T-helper 17 cell (primary cell): Measurements from ENCODE around the gene DHRS12. TPM values are rescaled to one million over a fixed set of nuclear protein-coding genes. Genes with fewer than 3 reads are reported as not detected.

Experiments used
- ATAC-seq: fragments of 150-1000 bp; cut with Tn5 transposase; 2 replicates; pipeline ENCODE4 v1.10.0; 2021; ENCODE audit warnings: mild to moderate bottlenecking, moderate library complexity
- DNase-seq, 3 donors: peaks; one replicate each; pipeline versions ENCODE4 v3.0.0 to v3.0.0-alpha.2; 2020 to 2021
- H3K9me3 ChIP-seq: one replicate; pipeline ENCODE4 v1.7.0; 2013; ENCODE audit warnings: low read length, mild to moderate bottlenecking; ENCODE audit not compliant: control insufficient read depth, poor library complexity, severe bottlenecking
- H3K27ac Mint-ChIP-seq: one replicate; pipeline ENCODE4 v1.8.0; 2022; ENCODE audit warnings: mild to moderate bottlenecking, moderate library complexity, mixed read lengths
- H3K27me3 Mint-ChIP-seq: one replicate; pipeline ENCODE4 v1.8.0; 2022; ENCODE audit warnings: mixed read lengths
- H3K36me3 Mint-ChIP-seq: one replicate; pipeline ENCODE4 v1.8.0; 2022; ENCODE audit warnings: low read depth, mixed read lengths
- H3K4me1 Mint-ChIP-seq: one replicate; pipeline ENCODE4 v1.8.0; 2022; ENCODE audit warnings: mild to moderate bottlenecking, mixed read lengths
- H3K4me3 Mint-ChIP-seq: one replicate; pipeline ENCODE4 v1.8.0; 2022; ENCODE audit warnings: mild to moderate bottlenecking, moderate library complexity, mixed read lengths
- total RNA-seq, 4 donors: library from RNA in 2 of 4; stranded (reverse) in 2 of 4; gene quantifications; one replicate each; pipeline ENCODE4 v1.2.3 and lab custom pipeline; 2022 to 2026

Gene DHRS12
- total RNA-seq, 2 donors from 2014 or later: 18.1 to 23.1 TPM

DNA sequence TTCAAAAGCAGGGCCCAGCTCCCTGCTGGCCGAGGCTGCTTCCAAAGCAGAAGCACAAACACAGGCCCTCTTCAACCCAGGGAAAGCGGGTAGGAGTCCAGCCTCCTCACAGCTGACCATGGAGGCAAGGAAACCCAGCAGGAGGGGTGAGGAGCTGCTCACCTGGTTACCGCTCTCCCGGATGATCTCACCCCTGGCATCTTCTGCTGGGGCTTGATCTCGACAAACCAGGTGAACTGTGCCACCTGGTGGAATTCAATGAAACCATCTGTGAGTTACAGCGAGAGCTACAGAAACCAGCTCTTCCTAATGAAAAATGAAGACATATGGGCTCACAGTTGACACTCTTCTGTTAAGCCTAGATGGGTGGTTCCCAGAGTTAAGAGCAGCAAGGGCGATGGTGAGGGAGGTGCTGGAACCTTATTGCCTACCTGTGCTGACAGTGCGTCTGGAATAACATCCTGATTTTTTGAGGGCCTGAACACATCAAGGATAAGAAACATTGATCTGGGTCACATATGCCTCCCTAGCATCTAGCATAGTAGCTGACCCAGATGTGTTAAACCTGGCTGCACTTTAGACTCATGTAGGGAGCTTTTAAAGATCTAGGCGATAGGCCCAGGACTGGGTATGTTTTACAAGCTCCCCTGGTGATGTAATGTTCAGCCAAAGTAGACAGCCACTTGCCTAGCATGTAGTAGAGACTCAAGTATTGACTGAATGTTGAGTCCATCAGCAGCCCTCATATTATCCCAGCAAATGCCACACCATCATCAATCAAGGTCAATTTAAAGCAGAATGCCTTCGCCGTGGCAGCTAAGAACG lies 6.1 kb downstream of the DHRS12 start:
- peaks cover 4% of the 10 kb centered on the region for H3K36me3 Mint-ChIP-seq
- H3K4me3 Mint-ChIP-seq: no peak overlapping the region
- H3K27ac Mint-ChIP-seq: peak overlapping the region; percentile 93
- peaks cover 34% of the 10 kb centered on the region for H3K4me1 Mint-ChIP-seq
- ATAC-seq (peak; percentile 38), DNase-seq (peak in 2 of 3 donors; percentile 38 to 45)
- no peaks in the 10 kb centered on the region for H3K27me3 Mint-ChIP-seq
- no peaks in the 10 kb centered on the region for H3K9me3 ChIP-seq

DNA sequence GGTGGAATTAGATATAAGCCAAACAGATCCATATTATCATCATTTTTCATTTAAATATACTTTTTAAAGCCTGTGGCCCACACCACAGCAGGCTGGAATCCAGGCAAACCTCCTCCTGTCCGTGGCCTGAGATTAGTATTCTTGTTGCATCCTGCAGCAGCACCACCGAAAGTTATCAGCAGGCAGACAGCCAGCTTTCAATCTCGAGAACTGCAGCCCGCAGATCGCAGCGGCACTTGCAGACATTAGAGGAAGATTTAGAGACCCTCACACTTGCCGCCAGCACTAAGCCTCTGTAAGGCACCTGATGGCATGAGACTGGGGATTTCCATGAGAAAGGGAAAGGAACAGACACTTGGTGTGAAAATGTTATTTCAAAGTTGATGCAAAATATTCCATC lies 7.4 kb downstream of the DHRS12 start:
- Mint-ChIP-seq H3K27me3 (no peaks in the 10 kb centered on the region), H3K27ac (no peak overlapping the region), H3K36me3 (peaks cover 2% of the 10 kb centered on the region), H3K4me1 (peaks cover 25% of the 10 kb centered on the region), H3K4me3 (no peak overlapping the region)
- DNase-seq: no peak
- H3K9me3 ChIP-seq: no peaks in the 10 kb centered on the region
- ATAC-seq: no peak

DNA sequence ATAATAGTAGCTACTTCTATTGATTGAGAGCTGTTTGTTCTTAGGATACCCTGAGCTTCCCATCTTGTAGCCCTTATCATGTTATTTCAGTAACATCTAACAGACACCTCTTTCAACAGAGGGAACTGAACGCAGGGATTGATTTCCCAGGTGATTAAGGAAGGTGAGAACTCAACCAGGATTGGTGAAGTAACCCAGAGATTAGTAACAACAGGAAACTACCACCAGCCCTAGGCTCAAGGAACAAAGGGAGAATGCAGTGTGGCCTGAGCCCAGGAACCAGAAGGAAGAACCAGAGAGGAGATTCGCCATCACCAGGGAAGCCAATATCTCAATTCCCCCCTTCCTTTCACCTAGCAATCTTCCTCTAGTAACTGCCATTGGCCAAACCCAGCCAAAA lies 8.5 kb downstream of the DHRS12 start:
- H3K4me3 Mint-ChIP-seq: no peak overlapping the region

DNA sequence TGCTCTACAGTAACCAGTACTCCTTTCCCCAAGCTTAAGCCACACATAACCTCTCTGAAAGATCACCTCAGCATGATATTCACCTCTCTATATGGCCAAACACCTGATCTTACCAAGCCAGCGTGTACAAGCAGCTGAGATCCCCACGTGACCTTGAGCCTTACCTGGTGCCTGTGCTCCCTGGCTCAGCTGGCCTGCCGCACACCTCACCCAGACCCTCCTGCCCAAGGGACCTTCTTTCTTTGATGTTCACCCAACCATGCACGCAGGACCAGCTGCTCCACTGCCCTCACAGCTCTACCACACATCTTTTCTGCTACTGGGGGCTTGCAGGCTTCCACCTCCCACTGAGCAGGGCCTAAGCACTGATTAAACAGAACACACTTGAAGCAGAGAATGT lies 9.0 kb downstream of the DHRS12 start:
- ATAC-seq: no peak
- H3K27me3 Mint-ChIP-seq: no peaks in the 10 kb centered on the region
- no peak overlapping the region for H3K27ac Mint-ChIP-seq
- H3K9me3 ChIP-seq: no peaks in the 10 kb centered on the region
- no peak overlapping the region for H3K4me3 Mint-ChIP-seq
- H3K36me3 Mint-ChIP-seq: peaks cover 5% of the 10 kb centered on the region
- no peak for DNase-seq
- peaks cover 26% of the 10 kb centered on the region for H3K4me1 Mint-ChIP-seq

More for the DNA sequence above, 8.5 kb downstream of the DHRS12 start:
- Mint-ChIP-seq H3K27ac (peak overlapping the region; percentile 1), H3K36me3 (peaks cover 5% of the 10 kb centered on the region), H3K4me1 (peaks cover 26% of the 10 kb centered on the region), H3K27me3 (no peaks in the 10 kb centered on the region)
- ATAC-seq (no peak), DNase-seq (no peak)
- H3K9me3 ChIP-seq: no peaks in the 10 kb centered on the region

DNA sequence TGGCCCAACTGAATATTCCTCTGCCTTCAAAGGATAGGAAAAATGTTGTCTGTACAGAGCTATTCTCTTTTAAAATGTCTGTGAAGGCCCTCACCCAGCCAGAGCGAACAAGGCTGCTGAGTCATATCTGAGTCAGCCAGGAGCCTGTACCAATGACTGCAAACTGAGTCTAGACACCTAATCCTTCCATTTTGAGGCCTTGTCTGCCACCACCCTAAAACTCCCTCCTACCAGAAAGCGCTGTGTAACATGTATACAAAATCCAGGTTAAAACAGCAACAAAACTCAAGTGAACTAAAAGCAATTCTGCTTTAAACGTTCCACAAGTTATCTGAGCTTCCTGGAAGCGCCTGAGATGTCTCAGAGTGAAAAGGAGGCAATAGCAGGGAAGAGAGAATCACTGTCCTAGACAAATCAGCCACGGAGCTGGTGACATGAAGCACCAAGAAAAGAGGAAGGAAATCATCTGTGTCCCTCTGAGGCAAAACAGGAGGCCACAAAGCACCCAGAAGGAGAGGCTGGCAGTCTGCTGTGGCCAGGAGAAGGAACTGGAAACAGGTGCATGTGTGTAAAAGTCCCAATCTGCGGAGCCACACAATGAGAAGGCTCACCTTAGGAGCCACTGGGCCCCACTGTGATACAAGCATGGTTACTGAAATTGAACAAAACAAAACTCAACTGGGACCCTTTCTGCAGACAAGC lies 10.2 kb downstream of the DHRS12 start:
- H3K4me3 Mint-ChIP-seq: no peak overlapping the region
- peak overlapping the region; percentile 11 for H3K27ac Mint-ChIP-seq
- no peaks in the 10 kb centered on the region for H3K9me3 ChIP-seq
- peaks cover 11% of the 10 kb centered on the region for H3K36me3 Mint-ChIP-seq
- H3K27me3 Mint-ChIP-seq: no peaks in the 10 kb centered on the region
- peak; percentile 54 for ATAC-seq
- peaks cover 22% of the 10 kb centered on the region for H3K4me1 Mint-ChIP-seq
- no peak for DNase-seq

DNA sequence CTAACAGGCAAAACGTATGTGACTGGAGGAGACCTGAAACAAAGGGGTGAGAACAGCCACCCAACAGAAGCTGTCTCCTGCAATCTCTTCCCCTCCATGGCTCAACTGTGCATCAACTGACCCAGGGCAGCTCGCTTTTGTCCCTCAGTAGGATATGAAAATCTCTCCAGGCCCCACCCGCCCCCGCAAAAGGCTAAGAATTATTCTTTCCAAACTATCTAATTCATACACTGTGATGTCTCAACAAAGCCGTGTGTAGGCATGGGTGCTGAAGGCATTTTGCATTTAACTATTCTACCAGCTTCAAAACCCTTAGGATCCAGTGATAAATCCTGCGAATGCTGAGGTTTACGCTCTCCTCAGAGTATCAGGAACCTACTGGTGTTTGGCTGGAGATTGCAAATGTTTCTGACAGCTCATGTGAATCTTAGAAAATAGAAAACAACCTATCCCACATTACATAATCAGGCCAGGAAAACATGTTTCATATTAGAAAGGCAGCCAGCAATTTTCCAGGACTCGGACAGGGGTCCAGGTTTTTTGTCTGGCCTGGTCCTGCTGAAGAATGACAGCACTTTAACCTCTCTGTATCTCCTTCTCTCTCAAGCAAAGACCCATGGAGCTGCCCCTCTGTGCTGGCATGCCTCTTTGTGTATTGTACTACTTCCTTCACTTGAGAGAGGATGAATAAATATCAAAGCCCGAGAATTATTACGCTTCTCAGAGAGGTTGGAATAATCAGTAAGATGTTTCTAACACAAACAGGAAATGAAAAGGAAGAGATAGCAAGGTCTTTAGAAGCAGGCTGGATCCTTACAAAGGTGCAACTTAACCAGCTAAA lies 17.3 kb downstream of the DHRS12 start:
- Mint-ChIP-seq H3K4me1 (peaks cover 7% of the 10 kb centered on the region), H3K27ac (peak overlapping the region; percentile 9), H3K36me3 (peaks cover 11% of the 10 kb centered on the region), H3K4me3 (no peak overlapping the region), H3K27me3 (no peaks in the 10 kb centered on the region)
- ATAC-seq: no peak
- no peaks in the 10 kb centered on the region for H3K9me3 ChIP-seq
- no peak for DNase-seq

DNA sequence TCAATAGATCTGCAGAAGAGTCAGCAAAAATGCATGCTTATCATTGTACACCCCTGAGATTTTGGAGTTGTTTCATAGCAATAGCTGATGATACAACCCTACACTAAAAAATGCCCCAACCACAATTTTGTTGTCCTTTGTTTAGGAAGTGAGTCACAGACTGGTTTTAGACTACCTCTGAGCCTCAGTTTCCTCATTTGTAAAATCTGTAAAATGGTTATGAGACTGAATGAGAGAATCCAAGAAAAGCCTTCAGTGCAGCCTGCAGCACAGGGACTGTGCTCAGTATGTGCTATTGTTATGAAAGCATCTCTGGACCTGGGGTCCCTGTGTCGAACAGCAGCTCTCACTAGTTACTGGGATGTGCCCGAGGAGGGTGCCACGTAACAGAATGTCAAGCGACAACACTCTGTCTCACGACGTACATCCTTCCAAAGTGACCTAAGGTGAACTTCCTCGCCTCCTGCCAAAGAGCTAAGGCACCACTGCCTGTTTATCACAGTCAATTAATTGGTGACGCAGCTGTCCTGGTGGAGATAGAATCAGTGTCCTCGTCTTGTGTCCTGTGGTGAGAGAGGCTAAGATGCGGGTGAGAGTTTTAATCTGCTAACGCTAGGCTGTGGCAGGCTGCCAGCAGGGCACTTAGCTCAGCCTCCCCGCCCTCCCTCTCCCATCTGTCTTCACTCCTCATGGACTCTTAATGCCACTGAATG lies 18.1 kb downstream of the DHRS12 start:
- DNase-seq (no peak), ATAC-seq (peak; percentile 38)
- no peak overlapping the region for H3K27ac Mint-ChIP-seq
- no peaks in the 10 kb centered on the region for H3K27me3 Mint-ChIP-seq
- no peak overlapping the region for H3K4me3 Mint-ChIP-seq
- peaks cover 7% of the 10 kb centered on the region for H3K4me1 Mint-ChIP-seq
- H3K36me3 Mint-ChIP-seq: peaks cover 10% of the 10 kb centered on the region
- H3K9me3 ChIP-seq: no peaks in the 10 kb centered on the region

DNA sequence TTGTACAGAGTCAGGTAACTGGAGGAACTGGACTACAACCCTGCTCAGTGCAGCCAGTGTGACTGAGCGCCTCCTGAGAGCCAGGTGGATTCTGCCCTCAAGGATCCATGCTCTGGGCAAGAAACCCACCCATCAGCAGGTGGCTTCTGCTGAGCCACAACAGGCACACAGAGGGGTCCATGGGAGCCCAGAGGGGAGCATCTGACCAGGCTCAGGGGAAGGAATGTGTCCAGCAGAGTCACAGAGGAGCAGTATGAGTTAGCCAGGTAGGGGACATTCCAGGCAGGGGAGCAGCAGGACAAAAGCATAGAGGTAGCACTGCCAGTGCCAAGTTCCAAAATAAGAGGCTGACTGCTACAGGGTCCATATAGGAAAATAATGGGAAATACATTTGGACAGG lies 19.9 kb downstream of the DHRS12 start:
- H3K27ac Mint-ChIP-seq: peak overlapping the region; percentile 9
- H3K36me3 Mint-ChIP-seq: peaks cover 5% of the 10 kb centered on the region
- ATAC-seq (no peak), DNase-seq (no peak)
- no peaks in the 10 kb centered on the region for H3K27me3 Mint-ChIP-seq
- no peak overlapping the region for H3K4me3 Mint-ChIP-seq
- peaks cover 7% of the 10 kb centered on the region for H3K4me1 Mint-ChIP-seq
- no peaks in the 10 kb centered on the region for H3K9me3 ChIP-seq

DNA sequence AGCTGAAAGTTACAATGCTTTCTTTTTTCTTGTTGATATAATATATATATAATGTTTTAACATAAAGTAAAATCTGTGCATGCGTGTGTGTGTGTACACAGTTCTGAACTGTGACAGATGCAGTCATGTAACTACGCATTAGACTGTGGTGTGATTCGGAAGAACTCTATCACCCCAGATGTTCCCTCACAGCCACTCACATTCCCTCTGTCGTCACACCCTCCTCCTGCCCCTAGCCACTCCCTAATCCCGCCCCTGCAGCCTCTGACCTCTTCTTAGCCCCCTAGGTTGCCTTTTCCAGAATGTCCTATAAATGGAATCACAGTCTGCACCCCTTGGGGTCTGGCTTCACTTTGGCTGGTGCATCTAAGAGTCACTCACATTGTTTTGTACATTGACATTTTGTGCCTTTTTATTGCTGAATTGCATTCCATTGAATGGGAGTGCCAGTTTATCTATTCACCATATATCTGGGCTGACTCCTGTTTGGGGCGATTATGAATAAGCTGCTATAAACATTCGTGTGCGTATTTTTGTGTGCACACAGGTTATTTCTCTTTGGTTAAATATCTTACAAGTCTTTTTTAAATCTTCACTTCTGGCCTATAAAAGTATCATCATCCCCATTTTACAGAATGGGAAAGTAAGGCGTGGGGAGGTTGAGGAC lies 20.4 kb downstream of the DHRS12 start:
- no peaks in the 10 kb centered on the region for H3K27me3 Mint-ChIP-seq
- peaks cover 7% of the 10 kb centered on the region for H3K4me1 Mint-ChIP-seq
- no peak for ATAC-seq
- peak overlapping the region; percentile 9 for H3K27ac Mint-ChIP-seq
- H3K4me3 Mint-ChIP-seq: no peak overlapping the region
- H3K9me3 ChIP-seq: no peaks in the 10 kb centered on the region
- DNase-seq: no peak
- H3K36me3 Mint-ChIP-seq: peaks cover 3% of the 10 kb centered on the region

DNA sequence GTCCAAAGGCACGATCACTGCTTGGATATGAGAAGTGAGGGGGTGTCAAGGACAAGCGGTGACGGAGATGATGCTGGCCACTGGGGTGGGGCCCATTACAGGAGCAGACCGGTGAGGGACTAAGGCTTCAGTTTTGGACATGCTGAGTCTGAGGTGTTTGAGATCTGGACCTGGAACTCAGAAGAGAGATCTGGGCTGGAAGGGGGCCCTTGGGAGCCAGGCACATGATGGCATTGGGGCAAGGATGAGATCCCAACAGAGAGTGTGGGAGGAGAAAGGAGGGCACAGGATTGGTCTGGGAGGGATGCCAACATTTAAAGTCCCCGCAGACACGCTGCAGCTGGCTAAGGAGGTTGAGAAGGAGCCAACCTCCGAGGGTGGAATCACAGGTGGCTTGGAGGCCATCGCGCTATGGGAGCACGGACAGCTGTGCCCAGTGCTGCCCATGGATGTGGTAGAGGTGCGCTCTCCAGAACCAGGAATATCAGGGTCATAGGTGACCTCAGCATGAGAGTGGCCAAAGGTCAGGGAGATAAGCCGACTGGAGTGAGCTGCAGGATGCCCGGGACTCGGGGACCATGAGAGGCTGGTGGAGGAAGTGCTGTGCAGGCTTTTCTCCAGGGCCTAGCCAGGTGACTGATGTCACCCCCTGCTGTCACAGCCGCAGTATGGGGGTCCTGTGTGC lies 21.8 kb downstream of the DHRS12 start:
- ATAC-seq (no peak), DNase-seq (no peak)
- Mint-ChIP-seq H3K27ac (peak overlapping the region; percentile 83), H3K4me1 (peaks cover 9% of the 10 kb centered on the region), H3K27me3 (no peaks in the 10 kb centered on the region), H3K4me3 (peak overlapping the region; percentile 71), H3K36me3 (peaks cover 3% of the 10 kb centered on the region)
- H3K9me3 ChIP-seq: no peaks in the 10 kb centered on the region

DNA sequence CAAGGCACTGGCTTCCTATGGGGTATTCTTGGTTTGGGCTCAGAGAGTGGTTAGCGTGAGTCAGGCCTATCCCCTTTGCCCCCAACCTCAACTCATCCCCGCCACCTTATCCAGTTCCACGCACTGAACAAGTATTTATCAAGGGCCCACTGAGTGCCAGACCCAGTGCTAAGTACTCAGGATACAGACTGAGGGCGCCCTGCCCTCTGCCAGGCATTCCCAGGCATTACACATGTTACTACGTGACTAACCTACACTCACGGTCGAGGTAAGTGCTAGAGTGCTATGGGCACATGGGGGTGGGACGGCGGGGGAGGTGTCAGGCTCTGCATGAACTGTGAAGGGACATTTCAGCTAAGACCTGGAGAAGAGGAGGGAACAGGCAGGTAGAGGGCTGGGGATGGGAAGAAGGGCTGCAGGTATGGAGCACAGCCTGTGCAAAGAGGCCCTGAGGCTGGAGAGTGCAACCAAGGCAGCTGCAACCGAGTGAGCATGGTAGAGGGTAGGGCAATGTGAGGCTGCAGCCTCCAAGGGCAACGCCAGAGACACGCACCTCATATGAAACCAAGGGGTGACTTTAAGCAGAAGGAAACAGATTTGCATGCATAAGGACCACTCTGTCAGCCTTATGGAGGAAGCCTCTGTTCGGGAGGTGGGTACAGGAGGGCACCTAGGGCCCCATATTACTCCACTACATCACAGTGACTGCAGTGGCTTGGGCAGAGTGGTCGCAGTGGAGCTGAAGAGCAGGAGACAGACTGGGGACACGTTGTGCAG lies 22.5 kb downstream of the DHRS12 start:
- peak overlapping the region; percentile 71 for H3K4me3 Mint-ChIP-seq
- H3K36me3 Mint-ChIP-seq: peaks cover 3% of the 10 kb centered on the region
- ATAC-seq: peak; percentile 64
- no peaks in the 10 kb centered on the region for H3K27me3 Mint-ChIP-seq
- peak overlapping the region; percentile 83 for H3K27ac Mint-ChIP-seq
- no peaks in the 10 kb centered on the region for H3K9me3 ChIP-seq
- no peak for DNase-seq
- H3K4me1 Mint-ChIP-seq: peaks cover 9% of the 10 kb centered on the region
